Left ventricle myocardium inferior (tissue), 1 donor: ENCODE measurements around the gene EFNA3. TPM values are rescaled to one million over a fixed set of nuclear protein-coding genes. Genes with fewer than 3 reads are reported as not detected.

Source experiments
- DNase-seq: peaks from one replicate; pipeline ENCODE4 v3.0.0-alpha.2; 2020
- H3K27ac ChIP-seq: fragments of 200-600 bp; replicated peaks from 2 replicates; pipeline ENCODE4 v1.8.0; 2021
- H3K27me3 ChIP-seq: fragments of 200-600 bp; 2 replicates; pipeline ENCODE4 v1.8.0; 2021; ENCODE audit warnings: low read depth
- H3K36me3 ChIP-seq: fragments of 200-600 bp; 2 replicates; pipeline ENCODE4 v1.8.0; 2021
- H3K4me1 ChIP-seq: fragments of 200-600 bp; 2 replicates; pipeline ENCODE4 v1.8.0; 2021
- H3K4me3 ChIP-seq: fragments of 200-600 bp; 2 replicates; pipeline ENCODE4 v1.8.0; 2021; ENCODE audit warnings: mild to moderate bottlenecking, moderate library complexity
- H3K9me3 ChIP-seq: fragments of 200-600 bp; replicated peaks from 2 replicates; pipeline ENCODE4 v1.8.0; 2021
- intact Hi-C: fragments of 100-400 bp; cut with micrococcal nuclease; formaldehyde crosslinking; loops from one replicate; pipeline ENCODE4 v1.11.0; 2022
- total RNA-seq: library from RNA; stranded (reverse); fragmentation: NEBNext Ultra II Directional; extraction: Animal tissue kit (Norgen Biotek cat#: 25700); gene quantifications from one replicate; pipeline ENCODE4 v1.2.1, GENCODE V29; 2021
- TF ChIP-seq, protein P1 (sequence below): fragments of 200-600 bp; IDR thresholded peaks from 2 replicates; pipeline ENCODE4 v1.8.0; 2021; ENCODE audit warnings: antibody characterized with exemption, mild to moderate bottlenecking, borderline replicate concordance
- donor health status: DM: no; HTN: yes; CAD: no; lungs with severe emphysema.

The EFNA3 gene
- total RNA-seq, 1 donor from 2014 or later: 0.71 TPM

DNA sequence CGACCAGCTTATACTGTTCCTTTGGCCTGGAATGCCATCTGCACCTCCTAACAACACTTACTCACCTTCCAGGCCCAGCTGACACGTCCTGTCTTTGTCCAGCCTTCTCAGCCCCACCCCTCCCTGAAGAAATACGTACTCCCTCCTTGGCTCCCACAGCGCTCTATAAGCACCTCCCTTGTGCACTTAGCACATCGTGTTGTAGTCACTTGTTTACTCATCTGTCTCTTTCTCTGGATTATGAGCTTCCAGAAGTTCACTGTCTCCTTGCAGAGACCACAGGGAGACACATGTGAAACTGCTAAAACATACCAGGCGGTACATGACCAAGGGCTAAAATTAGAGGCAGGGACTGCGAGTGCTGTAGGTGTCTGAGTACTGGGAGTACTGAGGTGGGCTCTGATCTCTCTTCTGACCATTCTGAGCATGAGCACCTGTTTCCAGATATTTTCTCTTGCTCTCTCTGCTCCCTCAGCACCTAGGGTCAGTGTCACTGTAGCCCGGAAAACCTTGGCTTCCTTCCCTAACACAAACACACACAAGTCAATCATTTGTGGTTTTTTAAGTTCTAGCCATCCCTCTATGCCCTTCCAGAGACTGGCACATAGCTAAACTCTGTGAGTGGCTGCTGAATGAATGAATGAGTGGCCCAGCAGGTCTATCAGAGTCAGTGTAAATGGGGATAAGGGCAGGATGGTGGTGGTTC is 39.9 kb upstream of the EFNA3 start:
- TF ChIP-seq, protein P1, sequence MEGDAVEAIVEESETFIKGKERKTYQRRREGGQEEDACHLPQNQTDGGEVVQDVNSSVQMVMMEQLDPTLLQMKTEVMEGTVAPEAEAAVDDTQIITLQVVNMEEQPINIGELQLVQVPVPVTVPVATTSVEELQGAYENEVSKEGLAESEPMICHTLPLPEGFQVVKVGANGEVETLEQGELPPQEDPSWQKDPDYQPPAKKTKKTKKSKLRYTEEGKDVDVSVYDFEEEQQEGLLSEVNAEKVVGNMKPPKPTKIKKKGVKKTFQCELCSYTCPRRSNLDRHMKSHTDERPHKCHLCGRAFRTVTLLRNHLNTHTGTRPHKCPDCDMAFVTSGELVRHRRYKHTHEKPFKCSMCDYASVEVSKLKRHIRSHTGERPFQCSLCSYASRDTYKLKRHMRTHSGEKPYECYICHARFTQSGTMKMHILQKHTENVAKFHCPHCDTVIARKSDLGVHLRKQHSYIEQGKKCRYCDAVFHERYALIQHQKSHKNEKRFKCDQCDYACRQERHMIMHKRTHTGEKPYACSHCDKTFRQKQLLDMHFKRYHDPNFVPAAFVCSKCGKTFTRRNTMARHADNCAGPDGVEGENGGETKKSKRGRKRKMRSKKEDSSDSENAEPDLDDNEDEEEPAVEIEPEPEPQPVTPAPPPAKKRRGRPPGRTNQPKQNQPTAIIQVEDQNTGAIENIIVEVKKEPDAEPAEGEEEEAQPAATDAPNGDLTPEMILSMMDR: no peak
- H3K36me3 ChIP-seq: no peaks in the 10 kb centered on the region
- intact Hi-C loops: no loop called here
- H3K27ac ChIP-seq: no peak overlapping the region
- H3K9me3 ChIP-seq: no peaks in the 10 kb centered on the region
- no peak overlapping the region for H3K4me3 ChIP-seq
- no peak for DNase-seq
- H3K27me3 ChIP-seq: no peaks in the 10 kb centered on the region
- peaks cover 12% of the 10 kb centered on the region for H3K4me1 ChIP-seq

DNA sequence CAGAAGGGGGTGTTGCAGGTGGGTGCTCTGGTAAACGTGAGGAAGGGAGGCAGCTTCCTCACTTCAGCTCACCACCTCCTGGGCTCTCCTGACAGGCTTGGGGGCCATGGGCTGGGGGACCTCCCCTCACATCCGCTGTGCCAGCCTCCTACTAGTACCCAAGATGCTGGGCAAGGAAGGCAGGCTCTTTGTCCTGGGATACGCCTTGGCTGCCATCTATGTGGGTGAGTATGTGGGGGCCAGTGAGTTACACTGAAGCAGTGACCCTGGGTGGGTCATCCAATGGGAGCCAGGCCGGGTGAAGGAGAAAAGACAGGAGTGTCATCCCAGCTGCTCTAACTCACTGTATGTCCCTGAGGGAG is 39.3 kb upstream of the EFNA3 start:
- no peaks in the 10 kb centered on the region for H3K9me3 ChIP-seq
- no peak for DNase-seq
- no peaks in the 10 kb centered on the region for H3K27me3 ChIP-seq
- H3K36me3 ChIP-seq: no peaks in the 10 kb centered on the region
- no peak overlapping the region for H3K27ac ChIP-seq
- H3K4me1 ChIP-seq: peaks cover 12% of the 10 kb centered on the region
- TF ChIP-seq, protein P1: no peak
- no peak overlapping the region for H3K4me3 ChIP-seq
- intact Hi-C loops: no loop called here

DNA sequence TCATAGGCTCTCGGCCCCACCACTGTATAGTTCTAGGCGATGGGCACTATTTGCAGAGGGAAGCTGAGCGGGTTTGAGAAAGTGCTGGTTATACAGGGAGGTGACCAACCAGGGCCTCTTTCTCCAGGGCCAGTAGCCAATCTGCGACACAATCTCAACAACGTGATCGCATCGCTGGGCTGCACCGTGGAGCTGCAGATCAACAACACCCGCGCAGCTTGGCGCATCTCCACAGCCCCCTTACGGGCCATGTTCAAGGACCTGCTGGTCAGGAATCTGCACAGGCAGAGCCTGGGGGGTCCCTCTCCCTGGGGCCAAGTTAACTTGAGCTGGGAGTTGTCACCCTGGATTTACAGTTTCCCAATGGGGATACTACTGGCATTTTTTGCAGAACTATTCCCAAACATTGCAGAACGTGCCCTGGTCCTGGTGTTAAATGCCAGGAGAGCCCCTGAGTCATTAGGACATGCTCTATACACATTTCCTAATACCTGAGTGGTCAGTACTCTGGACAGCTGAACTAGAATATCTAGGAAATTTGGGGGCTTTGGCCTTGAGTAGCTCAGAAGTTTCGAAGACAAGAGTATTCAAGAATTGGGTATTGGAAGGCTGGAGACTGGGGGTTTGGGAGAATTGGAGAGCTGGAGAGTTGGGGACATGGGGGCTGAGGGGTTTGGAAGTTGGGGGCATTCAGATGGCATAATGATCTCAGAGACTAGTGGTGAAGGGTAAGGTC is 38.1 kb upstream of the EFNA3 start:
- Histone ChIP-seq H3K4me1 (peaks cover 22% of the 10 kb centered on the region), H3K27ac (no peak overlapping the region), H3K9me3 (no peaks in the 10 kb centered on the region), H3K27me3 (no peaks in the 10 kb centered on the region), H3K4me3 (no peak overlapping the region), H3K36me3 (no peaks in the 10 kb centered on the region)
- no peak for DNase-seq
- intact Hi-C loops: no loop called here
- TF ChIP-seq, protein P1: no peak

DNA sequence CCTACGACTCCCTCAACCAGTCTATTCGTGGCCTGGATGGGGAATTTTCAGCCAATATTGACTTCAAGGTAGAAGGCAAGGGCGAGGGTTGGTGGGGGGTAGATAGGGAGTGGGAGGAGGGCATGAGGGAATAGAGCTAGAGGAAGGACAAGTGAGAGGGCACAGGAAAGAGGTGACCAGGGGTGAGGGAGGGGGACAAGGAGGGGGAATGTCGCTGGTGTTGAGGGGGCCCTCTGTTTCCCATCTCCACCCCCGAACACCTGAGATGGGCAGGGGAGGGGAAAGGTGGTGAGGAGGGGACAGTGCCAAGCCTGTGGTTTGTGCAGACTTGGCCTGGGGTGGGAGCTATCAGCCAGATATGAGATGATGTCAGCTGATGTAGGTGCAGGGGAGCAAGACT is 35.8 kb upstream of the EFNA3 start:
- Histone ChIP-seq H3K36me3 (no peaks in the 10 kb centered on the region), H3K27ac (no peak overlapping the region), H3K9me3 (no peaks in the 10 kb centered on the region), H3K27me3 (no peaks in the 10 kb centered on the region), H3K4me1 (peaks cover 18% of the 10 kb centered on the region), H3K4me3 (no peak overlapping the region)
- TF ChIP-seq, protein P1: no peak
- intact Hi-C loops: no loop called here
- DNase-seq: no peak

DNA sequence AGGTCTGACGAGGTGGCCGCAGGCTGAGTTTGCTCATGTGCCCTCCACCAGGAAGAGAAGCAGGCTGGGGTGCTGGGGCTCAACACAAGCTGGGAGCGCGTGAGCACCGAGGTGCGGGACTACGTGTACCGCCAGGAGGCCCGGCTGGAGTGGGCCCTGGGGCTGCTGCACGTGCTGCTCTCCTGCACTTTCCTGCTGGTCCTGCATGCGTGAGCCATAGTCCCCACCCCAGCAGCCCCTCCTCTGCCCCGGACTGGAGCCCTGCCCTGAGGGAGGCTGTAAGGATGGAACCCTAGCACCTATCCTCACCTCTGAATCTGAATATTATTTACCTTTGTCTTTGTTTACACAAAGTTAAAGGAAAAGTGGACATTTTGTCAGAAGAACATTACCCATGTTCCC is 35.3 kb upstream of the EFNA3 start:
- intact Hi-C loops: no loop called here
- no peak for DNase-seq

More for the DNA sequence above, 35.3 kb upstream of the EFNA3 start:
- Histone ChIP-seq H3K36me3 (no peaks in the 10 kb centered on the region), H3K9me3 (no peaks in the 10 kb centered on the region), H3K4me3 (no peak overlapping the region), H3K27me3 (no peaks in the 10 kb centered on the region), H3K27ac (no peak overlapping the region), H3K4me1 (peaks cover 18% of the 10 kb centered on the region)
- TF ChIP-seq, protein P1: no peak
